GM18519 (cell line): Measurements from ENCODE around the gene PTX4.

Source experiments
- ATAC-seq: cut with Tn5 transposase; IDR thresholded peaks from one replicate; pipeline ENCODE4 v1.9.1; 2021; ENCODE audit warnings: mild to moderate bottlenecking, moderate library complexity; ENCODE audit not compliant: unreplicated experiment, low FRiP score

PTX4 gene

DNA sequence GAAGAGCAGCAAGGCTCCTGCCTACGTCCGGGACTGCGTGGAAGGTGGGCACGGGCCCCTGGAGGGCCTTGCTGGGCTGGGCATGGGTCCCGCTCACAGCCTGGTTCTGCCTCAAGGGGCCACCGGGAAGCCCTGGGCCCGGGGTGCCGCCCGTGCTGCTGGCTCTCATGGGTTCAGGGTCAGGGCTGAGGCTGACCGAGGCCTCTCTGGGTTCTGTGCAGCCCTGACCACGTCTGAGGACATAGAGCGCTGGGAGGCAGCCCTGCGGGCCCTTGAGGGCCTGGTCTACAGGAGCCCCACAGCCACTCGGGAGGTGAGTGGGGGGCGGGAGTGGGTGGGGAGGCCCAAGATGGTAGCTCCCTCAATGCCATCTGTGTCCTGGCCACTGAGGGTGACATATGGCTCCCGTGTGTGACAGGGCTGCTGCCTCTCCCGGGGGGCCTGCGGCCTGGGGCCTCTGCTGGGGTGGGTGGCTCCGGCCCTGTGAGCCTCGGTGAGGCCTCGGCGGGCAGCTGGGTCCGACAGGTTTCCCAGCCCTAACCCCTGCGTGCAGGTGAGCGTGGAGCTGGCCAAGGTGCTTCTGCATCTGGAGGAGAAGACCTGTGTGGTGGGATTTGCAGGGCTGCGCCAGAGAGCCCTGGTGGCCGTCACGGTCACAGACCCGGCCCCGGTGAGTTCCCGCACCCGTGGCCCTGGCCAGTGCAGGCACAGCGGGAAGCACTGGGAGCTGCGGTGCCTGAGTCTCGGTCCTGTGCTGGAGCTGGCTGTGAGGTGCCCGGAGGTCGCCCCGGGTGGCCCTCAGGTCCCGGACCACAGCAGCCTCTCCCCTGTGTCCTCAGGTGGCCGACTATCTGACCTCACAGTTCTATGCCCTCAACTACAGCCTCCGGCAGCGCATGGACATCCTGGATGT lies 13.6 kb upstream of the PTX4 start:
- no peak for ATAC-seq

DNA sequence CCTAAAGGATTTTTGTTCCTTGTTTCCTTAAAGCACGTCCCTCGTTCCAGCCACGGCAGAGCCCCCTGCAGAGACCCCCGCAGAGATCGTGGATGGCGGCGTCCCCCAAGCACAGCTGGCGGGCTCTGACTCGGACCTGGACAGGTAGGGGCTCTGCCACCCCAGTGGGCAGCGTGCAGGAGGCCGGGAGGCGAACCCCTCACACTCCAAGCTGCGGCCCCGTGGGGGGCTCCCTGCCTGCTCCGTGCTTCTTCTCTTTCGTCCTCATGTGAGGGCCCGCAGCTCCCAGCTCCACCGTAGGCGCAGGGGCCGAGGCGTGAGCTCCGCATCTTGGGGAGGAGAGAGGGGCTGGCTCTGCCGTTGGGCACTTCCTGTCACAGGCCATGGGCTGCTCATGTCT lies 12.9 kb upstream of the PTX4 start:
- no peak for ATAC-seq

DNA sequence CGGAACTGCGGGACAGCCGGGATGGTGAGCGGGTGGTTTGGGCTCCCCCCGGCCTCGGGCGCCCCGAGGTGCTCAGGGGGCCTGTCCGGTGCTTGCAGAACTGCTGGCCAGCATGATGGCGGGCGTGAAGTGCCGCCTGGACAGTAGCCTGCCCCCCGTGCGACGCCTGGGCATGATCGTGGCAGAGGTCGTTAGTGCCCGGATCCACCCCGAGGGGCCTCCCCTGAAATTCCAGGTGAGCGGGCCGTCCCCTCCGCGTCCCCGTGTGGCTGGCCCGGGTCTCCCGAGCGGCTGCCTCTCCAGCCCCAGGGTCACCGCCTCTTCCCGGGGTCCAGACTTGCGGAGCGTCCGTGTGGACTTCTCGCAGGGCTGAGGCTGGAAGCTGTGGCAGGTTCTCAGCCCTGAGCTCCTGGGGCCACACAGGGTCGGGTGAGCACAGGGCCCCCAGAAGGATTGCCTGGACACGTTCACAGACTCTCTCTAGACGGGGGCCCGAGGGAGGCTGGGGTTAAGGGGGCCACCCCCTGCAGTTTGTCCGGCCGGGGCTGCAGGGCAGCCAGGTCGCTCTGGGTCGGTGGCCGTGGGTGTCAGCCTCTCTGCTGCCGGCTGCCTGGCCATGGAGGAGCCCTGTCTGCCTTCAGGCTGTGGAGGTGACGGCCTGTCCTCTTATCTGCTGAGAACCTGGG lies 11.9 kb upstream of the PTX4 start:
- no peak for ATAC-seq

DNA sequence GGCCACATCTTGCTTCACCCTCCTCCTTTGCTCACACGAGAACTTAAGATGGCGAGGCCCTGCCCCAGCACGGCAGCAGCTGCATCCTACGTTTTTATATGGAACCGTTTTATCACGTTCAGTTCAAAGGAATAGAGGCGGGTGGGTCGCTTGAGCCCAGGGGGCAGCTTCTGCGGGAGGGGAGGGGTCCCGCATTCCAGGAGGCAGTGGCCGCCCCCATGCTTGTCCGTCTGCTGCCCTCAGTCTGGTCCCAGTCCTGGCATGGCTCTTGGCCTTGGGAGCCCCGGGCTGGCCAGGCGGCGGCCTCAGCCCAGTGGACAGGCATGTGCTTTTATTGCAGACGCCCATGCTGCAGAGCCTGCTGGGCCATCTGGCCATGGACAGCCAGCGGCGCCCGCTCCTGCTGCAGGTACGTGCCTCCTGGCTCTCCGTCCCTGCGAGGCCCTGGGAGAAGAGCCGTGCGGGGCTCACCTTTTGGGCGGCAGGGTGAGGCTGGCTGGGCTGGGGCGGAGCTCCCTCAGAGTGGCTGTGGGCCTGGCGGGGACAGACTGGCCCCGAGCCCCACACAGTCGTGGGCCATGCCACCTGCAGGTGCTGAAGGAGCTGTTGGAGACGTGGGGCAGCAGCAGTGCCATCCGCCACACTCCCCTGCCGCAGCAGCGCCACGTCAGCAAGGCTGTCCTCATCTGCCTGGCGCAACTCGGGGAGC lies 11.2 kb upstream of the PTX4 start:
- ATAC-seq: no peak

DNA sequence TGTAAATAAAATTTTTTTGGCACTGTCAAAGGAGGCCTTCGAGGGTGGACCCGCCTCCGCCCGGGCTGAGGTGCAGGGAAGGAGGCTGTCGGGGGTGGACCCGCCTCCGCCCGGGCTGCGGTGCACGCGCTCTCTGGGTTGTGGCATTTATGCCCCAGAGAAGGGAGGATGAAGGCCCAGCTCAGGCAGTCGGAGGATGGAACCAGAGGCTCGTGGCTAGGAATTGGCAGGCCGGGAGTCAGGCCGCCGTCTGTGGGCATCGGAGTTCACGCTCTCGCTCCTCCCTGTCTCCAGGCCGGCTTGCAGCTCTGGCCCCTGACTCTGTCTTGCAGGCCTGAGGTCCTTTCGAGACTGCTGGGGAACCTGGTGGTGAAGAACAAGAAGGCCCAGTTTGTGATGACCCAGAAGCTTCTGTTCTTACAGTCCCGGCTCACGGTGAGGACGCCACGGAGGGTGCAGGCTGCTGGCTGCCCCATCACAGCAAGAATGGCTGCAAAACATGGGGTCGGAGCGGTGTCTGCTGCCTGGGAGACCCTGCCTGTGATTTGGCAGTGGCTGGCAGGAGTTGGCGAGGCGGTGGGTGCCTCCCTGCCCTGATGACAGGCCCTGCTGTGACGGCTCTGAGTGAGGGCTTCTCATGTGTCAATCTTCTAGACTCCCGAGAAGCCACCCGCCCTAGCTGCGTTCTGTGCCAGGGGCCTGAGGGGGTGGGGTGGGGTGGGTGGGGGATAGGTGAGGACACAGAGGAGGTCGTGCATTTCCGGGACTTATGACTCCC lies 10.3 kb upstream of the PTX4 start:
- no peak for ATAC-seq

DNA sequence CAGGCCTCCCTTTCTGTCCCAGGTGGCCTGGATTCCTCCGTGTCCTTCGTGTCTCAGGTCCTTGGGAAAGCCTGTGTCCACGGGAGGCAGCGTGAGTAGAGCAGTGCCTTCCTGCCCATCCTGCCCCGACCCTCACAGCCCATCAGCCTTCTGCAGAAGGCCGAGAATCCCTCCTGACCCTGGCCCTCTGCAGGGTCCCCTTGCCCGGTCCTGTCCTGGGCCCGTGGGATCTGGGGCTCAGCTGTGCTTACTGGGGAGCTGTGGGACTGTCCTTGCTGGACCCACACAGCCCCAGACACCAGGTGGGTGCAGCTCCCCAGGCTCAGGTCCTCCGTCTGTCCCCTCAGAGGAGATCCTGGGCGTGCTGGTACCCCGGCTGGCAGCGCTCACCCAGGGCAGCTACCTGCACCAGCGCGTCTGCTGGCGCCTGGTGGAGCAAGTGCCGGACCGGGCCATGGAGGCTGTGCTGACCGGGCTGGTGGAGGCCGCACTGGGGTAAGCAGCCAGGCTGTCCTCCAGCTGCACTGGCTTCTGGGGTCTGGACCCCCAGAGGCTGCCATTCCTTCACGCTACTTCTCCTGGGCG lies 8.4 kb upstream of the PTX4 start:
- ATAC-seq: no peak

DNA sequence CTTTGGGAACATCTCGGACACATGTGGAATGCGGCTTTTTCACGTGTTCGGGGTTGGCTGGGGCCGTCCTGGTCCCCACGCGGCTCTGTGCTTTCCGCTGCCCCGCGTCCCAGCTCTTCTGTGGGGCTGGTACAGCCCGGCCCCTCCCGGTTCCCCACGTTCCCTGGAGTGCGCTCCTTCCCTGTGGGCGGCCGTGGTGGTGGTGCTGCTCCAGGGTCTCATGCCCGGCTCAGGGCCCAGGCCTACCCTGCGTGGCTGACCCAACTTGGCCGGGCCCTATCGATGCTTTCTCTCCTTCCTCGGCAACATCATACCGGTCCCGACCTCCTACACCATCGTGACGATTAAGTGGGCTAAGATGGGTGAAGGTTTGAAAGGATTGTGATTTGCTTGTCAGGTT lies 7.7 kb upstream of the PTX4 start:
- no peak for ATAC-seq

DNA sequence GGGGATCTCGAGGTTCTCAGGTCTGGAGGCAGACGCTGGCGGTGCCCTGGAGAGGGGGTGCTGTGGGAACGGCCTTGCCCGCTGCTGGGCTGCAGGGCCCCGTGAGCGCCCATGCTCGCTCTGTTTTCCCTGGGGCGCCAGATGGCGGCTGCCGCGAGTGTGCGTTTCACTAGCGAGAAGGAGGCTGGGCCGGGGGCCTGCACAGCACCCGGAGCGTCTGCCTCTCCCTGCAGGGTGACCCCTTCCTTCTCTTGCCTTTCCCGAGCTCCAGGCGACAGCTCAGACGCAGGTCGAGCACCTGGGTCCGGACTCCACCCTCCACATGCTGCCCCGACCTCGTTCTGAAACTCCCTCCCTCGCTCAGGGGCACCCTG lies 7.1 kb upstream of the PTX4 start:
- ATAC-seq: no peak

DNA sequence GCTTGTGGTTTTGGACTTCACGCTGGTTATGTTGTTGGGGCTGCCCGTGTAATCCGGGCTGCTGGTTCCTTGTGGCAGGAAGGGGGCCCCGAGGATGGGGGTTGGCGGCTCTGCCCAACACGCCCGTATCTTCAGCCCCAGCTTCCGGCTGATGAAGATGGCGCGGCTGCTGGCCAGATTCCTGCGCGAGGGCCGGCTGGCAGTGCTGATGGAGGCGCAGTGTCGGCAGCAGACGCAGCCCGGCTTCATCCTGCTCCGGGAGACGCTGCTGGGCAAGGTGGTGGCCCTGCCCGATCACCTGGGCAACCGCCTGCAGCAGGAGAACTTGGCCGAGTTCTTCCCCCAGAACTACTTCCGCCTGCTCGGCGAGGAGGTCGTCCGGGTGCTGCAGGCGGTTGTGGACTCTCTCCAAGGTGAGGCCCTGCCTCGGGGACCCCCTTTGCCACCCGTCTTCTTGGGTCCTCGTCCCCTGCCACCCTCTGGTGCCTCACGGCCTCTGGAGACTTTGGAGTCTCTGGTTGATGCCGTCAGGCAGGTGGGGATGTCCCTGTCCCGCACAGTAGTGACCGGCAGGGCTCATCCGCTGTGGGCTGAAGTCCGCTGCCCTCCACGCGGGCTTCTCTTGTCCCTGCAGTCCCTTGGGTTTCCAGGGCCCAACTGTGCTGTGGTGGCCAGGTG lies 6.6 kb upstream of the PTX4 start:
- no peak for ATAC-seq

DNA sequence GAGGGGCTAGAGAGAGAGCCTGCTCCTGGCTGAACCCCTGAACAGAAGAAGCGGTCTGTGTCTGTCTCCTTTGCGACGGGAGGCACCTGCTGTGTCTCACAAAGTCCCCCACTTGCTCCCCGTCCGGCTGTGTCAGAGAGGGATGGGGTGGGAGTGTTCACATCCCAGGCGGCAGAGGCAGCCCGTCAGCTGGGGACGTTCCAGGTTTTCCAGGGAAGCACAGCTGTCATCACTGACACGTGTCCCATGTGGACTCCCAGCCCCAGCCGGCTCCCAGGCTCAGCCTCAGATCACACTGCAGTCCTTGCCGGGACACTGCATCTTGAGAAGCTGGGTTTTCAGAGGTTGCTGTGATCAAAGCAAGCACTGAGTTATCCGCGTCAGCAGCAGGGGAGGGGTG lies 6.0 kb upstream of the PTX4 start:
- no peak for ATAC-seq

DNA sequence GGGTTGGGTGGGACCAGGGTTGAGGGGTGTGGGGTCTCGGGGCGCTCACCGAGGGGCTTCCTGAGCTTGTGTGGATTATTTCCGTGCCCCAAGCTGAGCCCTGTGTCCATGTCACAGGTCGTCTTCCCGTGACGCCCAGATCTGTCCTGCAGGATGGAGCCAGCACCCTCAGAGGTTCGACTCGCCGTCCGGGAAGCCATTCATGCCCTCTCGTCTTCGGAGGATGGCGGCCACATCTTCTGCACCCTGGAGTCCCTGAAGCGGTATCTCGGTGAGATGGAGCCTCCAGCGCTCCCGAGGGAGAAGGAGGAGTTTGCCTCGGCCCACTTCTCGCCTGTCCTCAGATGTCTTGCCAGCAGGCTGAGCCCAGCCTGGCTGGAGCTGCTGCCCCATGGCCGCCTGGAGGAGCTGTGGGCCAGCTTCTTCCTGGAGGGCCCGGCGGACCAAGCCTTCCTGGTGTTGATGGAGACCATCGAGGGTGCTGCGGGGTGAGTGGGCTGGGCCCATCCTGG lies 5.4 kb upstream of the PTX4 start:
- ATAC-seq: no peak

DNA sequence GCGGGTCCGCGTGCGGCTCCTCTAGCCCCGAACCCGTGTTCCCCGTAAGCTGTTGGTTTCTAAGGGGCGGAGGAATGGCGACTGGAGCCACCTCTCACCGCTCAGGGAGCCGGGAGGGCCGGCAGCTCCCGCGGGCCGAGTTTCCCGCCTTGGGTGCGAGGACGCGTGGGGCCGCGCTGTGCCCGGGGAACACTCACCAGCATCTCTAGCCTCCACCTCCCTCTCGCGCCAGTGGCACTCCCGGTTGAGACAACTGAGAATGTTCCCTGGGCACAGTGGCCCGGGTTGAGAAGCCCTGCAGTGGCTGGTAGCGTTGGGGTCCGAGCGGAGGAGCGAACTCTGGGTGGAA lies 5.0 kb upstream of the PTX4 start:
- no peak for ATAC-seq

DNA sequence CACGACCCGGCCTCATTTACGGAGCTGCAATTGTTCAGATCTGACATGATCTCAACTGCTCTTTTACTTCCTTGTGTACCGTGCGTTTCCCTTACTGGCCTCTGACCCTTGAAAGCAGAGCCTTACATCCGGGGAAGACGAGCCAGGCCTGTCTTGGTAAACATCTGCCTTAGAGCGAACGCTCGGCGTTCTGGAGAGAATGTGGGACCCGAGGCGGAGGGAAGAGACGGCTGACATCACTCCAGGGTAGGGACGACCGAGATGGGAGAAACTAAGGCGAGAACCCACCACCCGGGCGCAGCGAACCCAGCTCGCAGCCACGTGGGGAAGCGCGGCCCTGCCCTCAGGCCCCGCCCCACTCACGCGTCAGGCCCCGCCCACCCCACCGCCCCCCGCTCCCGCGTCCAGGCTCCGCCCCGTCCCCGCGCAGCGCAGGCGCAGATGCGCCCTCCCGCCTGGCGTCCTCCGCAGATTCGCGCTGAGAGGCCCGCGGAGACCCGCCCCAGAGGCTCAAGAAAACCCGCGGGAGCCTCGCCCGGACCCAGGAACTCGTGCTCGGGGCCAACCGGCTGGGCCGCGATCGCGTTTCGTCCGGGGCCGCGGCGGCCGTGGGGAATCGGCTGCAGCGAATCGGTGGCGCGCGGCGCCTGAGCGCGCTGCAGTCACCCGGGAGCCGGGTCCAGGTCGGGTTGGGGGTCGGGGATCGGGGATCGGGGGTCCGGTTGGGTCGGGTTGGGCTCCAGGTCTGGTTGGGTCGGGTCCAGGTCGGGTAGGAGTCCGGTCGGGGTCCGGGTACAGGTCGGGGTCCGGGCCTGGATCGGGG lies 4.4 kb upstream of the PTX4 start, which contains the start of gene TELO2:
TSS of gene TELO2 (plus strand) at position 438 of the 823 bp plus-strand sequence. CDS start 922 bp downstream, outside the sequence.
- no peak for ATAC-seq

DNA sequence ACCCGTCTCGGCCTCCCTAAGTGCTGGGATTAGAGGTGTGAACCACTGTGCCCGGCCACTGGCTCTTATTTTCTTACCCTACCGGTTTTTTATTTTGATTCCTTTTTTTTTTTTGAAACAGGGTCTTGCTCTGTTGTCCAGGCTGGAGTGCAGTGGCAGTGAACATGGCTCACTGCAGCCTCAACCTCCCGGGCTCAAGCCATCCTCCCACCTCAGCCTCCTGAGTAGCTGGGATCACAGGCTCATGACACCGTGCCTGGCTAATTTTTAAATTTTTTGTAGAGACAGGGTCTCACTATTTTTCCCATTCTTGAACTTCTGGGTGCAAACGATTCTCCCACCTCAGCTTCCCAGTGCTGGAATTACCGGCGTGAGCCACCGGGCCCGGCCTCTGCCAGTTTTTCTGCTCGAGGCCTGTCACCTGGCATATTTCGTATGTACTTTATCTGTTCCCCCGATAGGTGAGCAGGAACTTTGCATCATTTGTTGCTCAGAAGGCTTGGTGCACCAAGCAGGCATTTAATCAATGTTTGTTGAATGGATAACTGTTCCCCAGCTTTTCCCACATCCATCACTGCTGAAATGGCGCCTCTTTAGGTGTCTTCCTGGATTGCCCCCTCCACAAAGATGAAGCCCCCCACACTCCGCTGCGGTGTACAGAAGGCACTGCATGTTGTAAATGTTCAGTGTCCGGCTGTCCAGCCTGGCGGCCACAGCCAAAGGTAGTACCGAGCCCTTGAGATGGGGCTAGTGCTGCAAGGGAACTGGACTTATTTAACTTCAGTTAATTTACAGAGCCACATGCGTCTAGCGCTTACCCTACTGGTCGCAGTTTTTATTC lies 3.6 kb upstream of the PTX4 start:
- ATAC-seq: no peak

DNA sequence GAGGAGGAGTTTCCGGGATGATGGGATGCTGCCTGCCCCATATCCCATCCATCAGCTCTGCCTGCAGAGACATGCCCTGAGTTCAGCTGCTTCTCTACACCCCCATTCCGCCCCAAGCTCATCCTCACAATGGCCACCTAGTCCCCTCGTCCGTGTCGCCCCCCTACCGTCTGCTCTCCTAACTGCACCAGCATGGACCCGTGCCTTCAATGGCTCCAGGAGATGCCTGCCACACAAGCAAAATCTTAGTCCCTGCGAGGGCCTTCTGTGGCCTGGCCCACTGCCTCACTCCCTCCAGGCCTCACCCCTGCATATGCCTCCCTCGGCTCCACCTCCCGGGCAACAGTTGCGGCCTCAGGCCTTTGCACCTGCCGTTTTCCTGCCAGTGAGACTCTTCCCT lies 2.6 kb upstream of the PTX4 start:
- ATAC-seq: no peak

DNA sequence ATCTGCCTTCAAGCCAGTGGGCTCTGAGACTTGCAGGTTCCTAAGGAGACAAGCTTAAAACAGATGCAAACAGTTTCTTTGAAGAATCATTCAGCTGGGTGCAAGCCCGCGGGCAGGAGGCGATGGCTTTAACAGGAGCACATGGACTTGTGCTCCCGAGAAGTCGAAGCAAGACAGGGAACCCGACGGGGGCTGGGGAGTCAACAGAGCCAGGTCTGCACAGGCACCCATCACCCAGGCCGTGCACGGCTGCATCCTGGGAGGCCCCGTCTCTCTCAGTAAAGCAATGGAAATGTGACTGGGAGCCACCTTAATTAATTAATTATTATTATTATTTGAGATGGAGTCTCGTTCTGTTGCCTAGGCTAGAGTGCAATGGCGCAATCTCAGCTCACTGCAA lies 333 bp upstream of the PTX4 start:
- no peak for ATAC-seq

DNA sequence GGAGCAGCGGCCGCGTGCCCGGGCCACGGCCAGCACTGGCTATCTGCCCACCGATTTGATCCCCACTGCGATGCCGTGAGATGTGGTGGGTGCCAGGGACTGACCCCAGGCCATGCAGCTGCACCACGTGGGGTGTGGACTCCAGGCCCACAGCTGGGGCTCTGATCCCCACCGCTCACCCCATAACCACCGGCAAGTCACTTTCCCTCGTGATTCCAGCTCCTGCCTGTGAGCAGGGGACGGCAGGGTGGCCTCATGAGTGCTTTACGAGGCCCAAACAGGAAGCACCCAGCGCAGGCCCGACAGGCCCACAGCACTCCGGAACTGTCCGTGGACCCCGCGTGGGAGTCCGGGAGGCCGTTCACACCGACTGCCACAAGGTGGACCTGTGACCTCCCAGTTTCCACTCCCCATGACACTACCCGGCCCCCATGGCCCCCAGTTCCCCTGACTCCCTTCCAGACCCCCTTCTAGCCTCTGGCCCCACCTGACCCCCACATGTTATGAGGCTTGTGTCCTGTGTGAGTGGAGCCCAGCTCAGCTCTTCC lies 616 bp downstream of the PTX4 start:
- ATAC-seq: no peak
